Measurements from ENCODE around the gene SLC23A3.

DNA sequence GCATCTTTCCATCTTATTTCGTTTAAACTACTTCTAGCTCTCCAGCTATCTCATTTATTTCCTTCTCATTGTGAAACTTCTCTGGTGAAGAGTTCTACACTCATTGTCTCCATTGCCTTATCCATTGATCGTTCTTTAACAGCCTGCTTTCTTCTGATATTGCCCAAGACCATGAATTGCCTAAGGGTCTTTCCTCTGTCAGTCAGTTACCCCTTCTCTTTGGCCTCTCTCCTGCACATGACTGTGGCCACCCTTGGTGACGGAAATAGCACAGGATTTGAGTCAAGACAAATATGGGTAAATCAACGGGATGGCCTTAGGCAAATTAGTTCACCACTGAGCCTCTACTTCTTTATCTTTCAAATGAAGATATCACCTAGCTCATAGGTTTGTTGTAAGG lies 35.9 kb downstream of the SLC23A3 start:
- TF ChIP-seq, protein P1, sequence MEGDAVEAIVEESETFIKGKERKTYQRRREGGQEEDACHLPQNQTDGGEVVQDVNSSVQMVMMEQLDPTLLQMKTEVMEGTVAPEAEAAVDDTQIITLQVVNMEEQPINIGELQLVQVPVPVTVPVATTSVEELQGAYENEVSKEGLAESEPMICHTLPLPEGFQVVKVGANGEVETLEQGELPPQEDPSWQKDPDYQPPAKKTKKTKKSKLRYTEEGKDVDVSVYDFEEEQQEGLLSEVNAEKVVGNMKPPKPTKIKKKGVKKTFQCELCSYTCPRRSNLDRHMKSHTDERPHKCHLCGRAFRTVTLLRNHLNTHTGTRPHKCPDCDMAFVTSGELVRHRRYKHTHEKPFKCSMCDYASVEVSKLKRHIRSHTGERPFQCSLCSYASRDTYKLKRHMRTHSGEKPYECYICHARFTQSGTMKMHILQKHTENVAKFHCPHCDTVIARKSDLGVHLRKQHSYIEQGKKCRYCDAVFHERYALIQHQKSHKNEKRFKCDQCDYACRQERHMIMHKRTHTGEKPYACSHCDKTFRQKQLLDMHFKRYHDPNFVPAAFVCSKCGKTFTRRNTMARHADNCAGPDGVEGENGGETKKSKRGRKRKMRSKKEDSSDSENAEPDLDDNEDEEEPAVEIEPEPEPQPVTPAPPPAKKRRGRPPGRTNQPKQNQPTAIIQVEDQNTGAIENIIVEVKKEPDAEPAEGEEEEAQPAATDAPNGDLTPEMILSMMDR (IDR thresholded peaks at IDR 0.05): no peak
- TF ChIP-seq EP300 (IDR thresholded peaks at IDR 0.05) (no peak), POLR2AphosphoS5 (IDR thresholded peaks at IDR 0.05) (no peak), POLR2A (IDR thresholded peaks at IDR 0.05) (no peak)
